Skin epidermis (tissue), 12 donors: Measurements from ENCODE around the gene LSR.

Source experiments
- H3K27ac ChIP-seq, 21 experiments: fragments of 200-600 bp; sonication (generic) in 11 of 21; one replicate each; pipeline ENCODE4 v1.5.0; 2020; ENCODE audit warnings: mild to moderate bottlenecking in 3 of 21, inconsistent platforms in 2 of 21, moderate library complexity in 2 of 21
- H3K4me3 ChIP-seq, 7 experiments: fragments of 200-600 bp; sonication (generic) in 2 of 7; one replicate each; pipeline ENCODE4 v1.5.0; 2020; ENCODE audit warnings: inconsistent platforms in 2 of 7, mild to moderate bottlenecking in 2 of 7, moderate library complexity in 1 of 7

LSR gene

DNA sequence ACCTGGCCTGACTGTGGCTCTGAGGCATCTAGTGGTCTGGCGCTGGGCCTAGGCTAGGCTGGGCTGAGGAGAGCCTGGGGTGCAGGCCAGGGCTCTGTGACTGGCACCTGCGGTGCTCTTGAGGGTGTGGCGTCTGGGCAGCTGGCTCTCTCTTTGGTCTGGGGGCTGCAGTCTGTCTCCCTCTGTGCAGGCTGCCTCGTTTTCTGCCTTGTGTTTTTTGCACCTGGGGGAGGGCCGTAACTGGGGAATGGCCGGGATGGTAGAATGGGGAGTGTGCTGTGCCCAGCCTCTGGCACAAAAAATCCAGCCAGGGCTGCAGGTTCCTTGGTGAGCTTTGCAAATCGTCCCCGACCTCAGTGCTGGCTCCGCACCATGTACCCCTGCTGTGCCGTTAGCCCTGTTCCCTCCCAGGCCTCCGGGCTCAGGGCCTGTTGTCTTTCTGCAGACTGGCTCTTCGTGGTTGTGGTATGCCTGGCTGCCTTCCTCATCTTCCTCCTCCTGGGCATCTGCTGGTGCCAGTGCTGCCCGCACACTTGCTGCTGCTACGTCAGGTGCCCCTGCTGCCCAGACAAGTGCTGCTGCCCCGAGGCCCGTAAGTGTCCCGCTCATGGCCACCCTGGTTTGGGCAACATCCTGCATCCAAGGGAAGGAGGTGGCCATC, 13.4 kb downstream of the LSR start:
- H3K27ac ChIP-seq, result peak overlapping the region in 1 of 21 experiments; percentile 50
- H3K4me3 ChIP-seq, result no peak overlapping the region

GRCh38 chr19:35264268-35265125, 15.7 kb downstream of the LSR start:
- peak overlapping the region in 6 of 21 experiments; percentile 5 to 55 (median 20) for H3K27ac ChIP-seq
- no peak overlapping the region for H3K4me3 ChIP-seq

DNA sequence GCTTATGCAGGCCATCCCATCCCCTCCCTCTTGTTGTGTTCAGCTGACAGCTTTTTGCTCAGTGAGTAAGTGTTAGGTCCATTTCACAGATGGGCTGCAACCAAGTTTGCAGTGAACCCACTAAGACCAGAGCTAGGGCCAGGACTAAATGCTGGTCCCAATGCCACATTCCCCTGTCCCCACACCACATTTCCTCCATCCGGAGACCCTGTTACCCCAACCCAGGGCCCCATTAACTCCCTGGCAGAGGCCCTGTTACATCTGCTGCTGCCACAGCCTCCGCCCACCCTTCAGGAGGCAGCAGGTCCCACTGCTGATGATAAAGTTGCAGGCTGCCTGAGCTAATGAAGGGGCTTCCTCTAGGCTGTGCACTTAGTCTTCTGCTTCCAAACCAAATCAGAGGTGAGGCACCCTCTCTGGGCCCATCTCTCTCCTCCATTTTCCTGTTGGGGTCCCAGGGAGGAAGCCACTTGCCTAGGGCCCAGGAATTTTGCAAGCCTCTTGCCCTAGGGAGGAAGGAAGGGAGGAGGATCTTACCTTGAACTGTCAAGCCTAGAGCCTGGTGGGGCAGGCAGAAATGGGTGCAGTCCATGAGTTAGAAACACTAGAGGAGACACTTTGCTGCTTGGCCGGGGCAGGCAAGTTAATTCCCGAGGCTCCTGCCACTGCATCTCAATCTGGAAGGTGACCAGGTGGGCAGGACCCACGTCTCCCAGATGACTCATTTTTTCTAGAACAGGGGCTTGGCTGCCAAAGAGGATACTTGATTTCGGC, 16.5 kb downstream of the LSR start:
- H3K27ac ChIP-seq, result peak overlapping the region in 12 of 21 experiments; percentile 5 to 90 (median 30)
- H3K4me3 ChIP-seq, result no peak overlapping the region

- Histone ChIP-seq H3K27ac (peak overlapping the region in 10 of 21 experiments; percentile 3 to 96 (median 46)), H3K4me3 (no peak overlapping the region)
Measured at GRCh38 chr19:35265900-35266519, 17.2 kb downstream of the LSR start.

- Histone ChIP-seq H3K27ac (peak overlapping the region; percentile 86 to 98 (median 95)), H3K4me3 (peak overlapping the region; percentile 51 to 95 (median 72))
Measured at GRCh38 chr19:35266520-35267352, 17.9 kb downstream of the LSR start.

- H3K27ac ChIP-seq, result peak overlapping the region; percentile 86 to 98 (median 95)
Measured at GRCh38 chr19:35267353-35267817, 18.6 kb downstream of the LSR start.

DNA sequence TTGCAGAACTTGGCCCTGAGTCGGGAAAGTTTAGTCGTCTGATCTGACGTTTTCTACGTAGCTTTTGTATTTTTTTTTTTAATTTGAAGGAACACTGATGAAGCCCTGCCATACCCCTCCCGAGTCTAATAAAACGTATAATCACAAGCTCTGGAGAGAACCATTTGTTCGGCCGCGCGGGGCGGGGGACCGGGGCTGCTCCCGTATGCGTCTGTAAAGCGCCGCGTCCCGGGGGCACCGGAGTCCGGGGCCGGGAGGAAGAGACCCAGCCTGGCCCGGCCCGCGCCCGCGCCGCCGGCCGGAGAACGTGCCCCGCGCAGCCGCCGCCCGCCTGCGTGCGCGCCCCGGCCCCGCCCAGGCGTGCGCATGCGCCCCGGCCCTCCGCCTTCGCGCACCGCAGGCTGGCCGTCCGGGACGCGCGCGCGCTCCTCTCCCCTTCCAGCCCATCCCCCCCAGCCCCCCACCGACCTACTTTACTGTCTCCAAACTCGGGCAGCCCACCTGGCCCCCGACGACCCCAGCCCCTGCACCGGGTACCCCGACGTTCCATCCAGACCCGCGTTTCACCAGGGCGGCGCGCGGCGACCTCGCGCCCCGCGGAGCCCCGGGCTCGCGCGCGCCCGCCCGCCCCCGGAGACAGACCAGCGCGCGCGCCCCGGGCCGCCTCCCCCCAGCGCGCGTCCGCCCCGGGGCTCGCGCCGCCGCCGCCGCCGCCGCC, 19.2 kb downstream of the LSR start:
- peak overlapping the region; percentile 51 to 95 (median 72) for H3K4me3 ChIP-seq
- peak overlapping the region; percentile 86 to 98 (median 95) for H3K27ac ChIP-seq

More at GRCh38 chr19:35267353-35267817, 18.6 kb downstream of the LSR start:
- H3K4me3 ChIP-seq, result peak overlapping the region; percentile 51 to 95 (median 72)

DNA sequence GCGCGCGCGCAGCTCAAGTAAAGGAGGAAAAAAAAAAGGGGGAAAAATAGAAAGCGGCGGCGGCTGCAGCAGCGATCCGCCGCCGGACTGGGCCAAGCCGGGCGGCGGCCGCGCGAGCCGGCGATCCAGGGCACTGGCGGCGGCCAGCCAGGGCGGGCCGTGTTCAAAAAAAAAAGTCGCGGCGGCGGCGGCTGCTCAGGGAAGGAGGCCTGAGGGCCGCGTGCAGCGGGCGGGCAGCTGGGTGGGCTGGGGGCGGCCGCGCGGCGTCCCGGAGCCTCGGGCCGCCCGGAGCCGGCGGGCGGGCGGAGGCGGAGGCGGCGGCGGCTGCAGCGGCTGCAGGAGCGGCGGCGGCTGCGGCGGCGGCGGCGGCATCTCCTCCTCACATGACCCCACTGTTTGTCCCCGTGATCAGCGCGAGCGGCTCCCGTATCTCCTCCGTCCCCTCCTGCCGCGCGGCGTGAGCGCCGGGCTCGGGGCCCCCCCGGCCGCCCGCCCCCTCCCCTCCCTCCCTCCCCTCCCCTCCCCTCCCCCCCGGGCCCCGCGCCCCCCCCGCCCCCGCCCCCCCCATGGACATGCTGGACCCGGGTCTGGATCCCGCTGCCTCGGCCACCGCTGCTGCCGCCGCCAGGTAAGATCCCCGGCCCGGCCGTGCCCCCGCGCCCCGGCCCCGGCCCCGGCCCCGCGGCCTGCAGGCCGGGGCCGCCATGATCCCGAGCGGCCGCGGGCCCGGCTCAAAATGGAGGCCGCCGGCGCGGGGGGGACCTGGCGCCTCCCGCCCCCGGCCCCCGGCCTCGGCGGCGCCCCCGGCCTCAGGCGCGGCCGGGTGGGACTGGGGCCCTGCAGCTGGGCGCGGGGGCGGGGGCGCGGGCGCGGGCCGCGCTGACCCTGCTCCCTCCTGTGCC, 20.0 kb downstream of the LSR start, which contains the start of gene USF2:
TSS of gene USF2 (plus strand) at position 427 of the 902 bp plus-strand sequence. CDS start at position 567, 140 bp downstream.
- peak within 1 kb of the TSS; percentile 86 to 98 (median 95) for H3K27ac ChIP-seq
- peak within 1 kb of the TSS; percentile 51 to 95 (median 72) for H3K4me3 ChIP-seq

DNA sequence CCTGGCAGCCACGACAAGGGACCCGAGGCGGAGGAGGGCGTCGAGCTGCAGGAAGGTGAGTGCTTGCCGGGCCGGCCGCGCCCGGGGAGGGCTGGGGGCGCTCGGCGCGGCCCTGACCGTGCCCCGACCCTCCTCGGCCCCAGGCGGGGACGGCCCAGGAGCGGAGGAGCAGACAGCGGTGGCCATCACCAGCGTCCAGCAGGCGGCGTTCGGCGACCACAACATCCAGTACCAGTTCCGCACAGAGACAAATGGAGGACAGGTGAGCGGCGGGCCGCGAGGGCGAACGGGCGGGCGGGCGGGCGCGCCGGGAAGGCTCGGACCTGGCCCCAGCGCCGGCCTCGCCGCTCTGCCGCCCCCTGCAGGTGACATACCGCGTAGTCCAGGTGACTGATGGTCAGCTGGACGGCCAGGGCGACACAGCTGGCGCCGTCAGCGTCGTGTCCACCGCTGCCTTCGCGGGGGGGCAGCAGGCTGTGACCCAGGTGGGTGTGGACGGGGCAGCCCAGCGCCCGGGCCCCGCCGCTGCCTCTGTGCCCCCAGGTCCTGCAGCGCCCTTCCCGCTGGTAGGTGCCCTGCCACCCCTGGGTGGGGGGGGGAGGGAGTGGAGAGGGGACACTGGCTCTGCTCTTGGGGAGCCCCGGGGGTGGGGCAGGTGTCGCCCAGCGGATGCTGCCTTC, 20.8 kb downstream of the LSR start:
- peak overlapping the region; percentile 43 to 81 (median 67) for H3K4me3 ChIP-seq
- H3K27ac ChIP-seq, result peak overlapping the region; percentile 75 to 98 (median 92)

GRCh38 chr19:35270381-35270811, 21.6 kb downstream of the LSR start:
- peak overlapping the region in 5 of 21 experiments; percentile 91 to 98 (median 92) for H3K27ac ChIP-seq
- peak overlapping the region in 1 of 7 experiments; percentile 43 for H3K4me3 ChIP-seq

DNA sequence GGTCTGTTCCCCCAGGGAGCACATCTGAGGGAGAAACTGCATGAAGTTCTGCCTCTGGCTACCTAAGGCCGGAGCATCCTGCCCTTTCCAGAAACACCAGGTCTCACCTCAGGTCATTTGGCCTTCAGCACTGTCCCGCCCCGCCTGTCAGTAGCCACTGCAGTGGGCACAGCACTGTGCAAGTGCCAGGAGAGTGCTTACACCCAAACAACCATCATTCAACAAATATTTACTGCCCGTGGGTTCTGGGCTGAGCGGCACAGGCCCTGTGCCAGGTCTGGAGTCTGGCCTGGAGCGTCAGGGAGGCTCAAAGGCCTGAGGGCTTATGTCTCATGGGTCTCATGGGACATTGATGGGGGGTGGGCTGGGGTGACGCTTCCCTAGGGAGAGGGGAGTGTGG, 22.7 kb downstream of the LSR start:
- Histone ChIP-seq H3K27ac (peak overlapping the region in 2 of 21 experiments; percentile 42 to 45), H3K4me3 (no peak overlapping the region)

- Histone ChIP-seq H3K4me3 (no peak overlapping the region), H3K27ac (peak overlapping the region in 2 of 21 experiments; percentile 23 to 45)
Measured at GRCh38 chr19:35272122-35272719, 23.4 kb downstream of the LSR start.

- Histone ChIP-seq H3K27ac (peak overlapping the region in 1 of 21 experiments; percentile 29), H3K4me3 (no peak overlapping the region)
Measured at GRCh38 chr19:35272954-35273649, 24.3 kb downstream of the LSR start.

DNA sequence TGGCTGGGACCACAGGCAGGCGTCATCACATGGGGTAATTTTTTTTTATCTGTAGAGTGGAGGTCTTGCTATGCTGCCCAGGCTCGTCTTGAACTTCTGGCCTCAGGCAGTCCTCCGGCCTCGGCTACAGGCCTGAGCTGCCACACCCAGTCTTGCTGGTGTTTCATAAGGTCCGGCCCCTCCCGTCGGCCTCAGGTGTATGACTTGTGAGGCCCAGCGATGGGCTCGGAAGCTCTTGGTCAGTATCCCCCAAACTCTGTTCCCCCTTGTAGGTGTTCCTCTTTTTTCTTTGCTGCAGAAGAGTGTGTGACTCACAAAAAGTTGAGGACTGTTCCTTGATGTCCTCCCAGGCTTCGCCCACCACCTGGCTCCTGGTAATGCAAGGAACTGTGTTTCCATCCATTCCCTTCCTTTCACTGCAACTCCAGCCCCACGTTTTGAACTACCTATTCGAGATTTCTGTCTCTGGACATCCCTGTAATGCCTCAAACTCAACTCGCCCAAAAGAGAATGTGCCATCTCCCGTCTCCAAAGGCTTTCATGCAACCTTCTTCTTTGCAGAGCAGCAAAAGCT, 25.0 kb downstream of the LSR start:
- peak overlapping the region in 2 of 21 experiments; percentile 6 to 14 for H3K27ac ChIP-seq
- H3K4me3 ChIP-seq, result no peak overlapping the region

GRCh38 chr19:35274323-35274722, 25.5 kb downstream of the LSR start:
- Histone ChIP-seq H3K4me3 (no peak overlapping the region), H3K27ac (peak overlapping the region in 1 of 21 experiments; percentile 14)
